ENCODE data around the gene ARHGEF19.

DNA sequence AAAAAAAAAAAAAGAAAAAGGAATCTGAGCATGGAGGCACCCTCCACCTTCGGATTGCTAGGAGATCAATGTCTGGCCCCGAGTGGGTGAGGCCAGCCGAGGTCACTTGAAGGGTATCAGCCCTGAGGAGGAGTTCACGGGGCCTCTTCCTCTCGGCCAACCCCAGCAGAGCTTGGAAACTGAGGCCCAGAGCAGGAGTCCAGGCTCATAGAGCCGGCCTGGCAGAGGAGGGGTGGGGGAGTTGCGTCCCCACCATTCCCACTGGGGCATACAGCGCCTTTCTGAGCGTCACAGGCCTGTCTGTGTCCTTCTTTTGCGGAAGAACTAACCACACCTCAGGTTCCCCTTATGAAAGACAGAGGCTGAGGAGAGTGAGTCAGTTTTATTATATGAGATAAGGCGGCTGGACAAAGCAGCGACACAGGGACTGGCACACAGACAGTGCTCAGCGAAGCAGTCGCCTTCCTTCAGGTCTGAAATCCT lies 39.4 kb downstream of the ARHGEF19 start:
- TF ChIP-seq, protein P1, sequence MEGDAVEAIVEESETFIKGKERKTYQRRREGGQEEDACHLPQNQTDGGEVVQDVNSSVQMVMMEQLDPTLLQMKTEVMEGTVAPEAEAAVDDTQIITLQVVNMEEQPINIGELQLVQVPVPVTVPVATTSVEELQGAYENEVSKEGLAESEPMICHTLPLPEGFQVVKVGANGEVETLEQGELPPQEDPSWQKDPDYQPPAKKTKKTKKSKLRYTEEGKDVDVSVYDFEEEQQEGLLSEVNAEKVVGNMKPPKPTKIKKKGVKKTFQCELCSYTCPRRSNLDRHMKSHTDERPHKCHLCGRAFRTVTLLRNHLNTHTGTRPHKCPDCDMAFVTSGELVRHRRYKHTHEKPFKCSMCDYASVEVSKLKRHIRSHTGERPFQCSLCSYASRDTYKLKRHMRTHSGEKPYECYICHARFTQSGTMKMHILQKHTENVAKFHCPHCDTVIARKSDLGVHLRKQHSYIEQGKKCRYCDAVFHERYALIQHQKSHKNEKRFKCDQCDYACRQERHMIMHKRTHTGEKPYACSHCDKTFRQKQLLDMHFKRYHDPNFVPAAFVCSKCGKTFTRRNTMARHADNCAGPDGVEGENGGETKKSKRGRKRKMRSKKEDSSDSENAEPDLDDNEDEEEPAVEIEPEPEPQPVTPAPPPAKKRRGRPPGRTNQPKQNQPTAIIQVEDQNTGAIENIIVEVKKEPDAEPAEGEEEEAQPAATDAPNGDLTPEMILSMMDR (IDR thresholded peaks at IDR 0.05), result no peak
- TF ChIP-seq EP300 (IDR thresholded peaks at IDR 0.05) (no peak), POLR2A (IDR thresholded peaks at IDR 0.05; ENCODE audit: low read depth) (no peak)
